ENCODE data around the gene VPS13D. TPM values are rescaled to one million over a fixed set of nuclear protein-coding genes. Genes with fewer than 3 reads are reported as not detected.

VPS13D gene
- total RNA-seq, 1 experiment from 2014 or later: 20.2 TPM

GRCh38 chr1:12416101-12416500 is 186.3 kb downstream of the VPS13D start:
- Mint-ChIP-seq H3K9me3 (no peaks in the 10 kb centered on the region), H3K27me3 (ENCODE audit: low read depth) (no peaks in the 10 kb centered on the region), H3K36me3 (ENCODE audit: insufficient read depth in 1 of 3, low read depth in 3 of 3) (peaks cover 5 to 24% (median 14%) of the 10 kb centered on the region in 3 experiments; a peak in 5 of 7 replicates), H3K27ac (no peak overlapping the region; a peak in 1 of 7 replicates), H3K4me1 (no peaks in the 10 kb centered on the region; a peak in 1 of 4 replicates), H3K4me3 (no peak overlapping the region)
- Histone ChIP-seq H4K5ac (ENCODE audit: insufficient read length, low read depth, low read length) (no peak overlapping the region), H3K4me1 (ENCODE audit: insufficient read depth, low read length) (no peaks in the 10 kb centered on the region), H3K56ac (ENCODE audit: insufficient read length, low read depth, low read length) (no peak overlapping the region), H3K23ac (ENCODE audit: insufficient read length, low read depth, low read length) (no peak overlapping the region), H3K79me1 (ENCODE audit: insufficient read depth, low read depth, low read length, poor library complexity, severe bottlenecking) (no peaks in the 10 kb centered on the region), H3K9ac (ENCODE audit: extremely low read depth, insufficient read length, low read length) (no peak overlapping the region), H4K91ac (ENCODE audit: insufficient read length, low read depth, low read length) (no peak overlapping the region), H4K8ac (replicated peaks; ENCODE audit: insufficient read length, low read depth, low read length) (no peak overlapping the region), H3K4me2 (ENCODE audit: insufficient read depth, insufficient read length, low read length) (no peak overlapping the region), H3K9me3 (ENCODE audit: control insufficient read depth, low read depth, low read length) (no peaks in the 10 kb centered on the region), H3K14ac (ENCODE audit: insufficient read depth, low read length) (no peak overlapping the region), H2BK120ac (ENCODE audit: low read depth, low read length, poor library complexity, severe bottlenecking) (no peak overlapping the region), H3K27ac (ENCODE audit: insufficient read length, low read depth, low read length) (no peak overlapping the region), H2AFZ (ENCODE audit: low read length) (no peak overlapping the region), H3K4ac (ENCODE audit: low read depth, low read length) (no peak overlapping the region), H4K20me1 (ENCODE audit: control insufficient read depth, insufficient read depth, insufficient read length) (no peaks in the 10 kb centered on the region), H2AK5ac (ENCODE audit: insufficient read length, low read length) (no peak overlapping the region), H3K18ac (ENCODE audit: insufficient read length, low read depth, low read length) (no peak overlapping the region), H2BK12ac (ENCODE audit: insufficient read length, low read depth, low read length) (no peak overlapping the region), H2BK20ac (ENCODE audit: low read depth, low read length, poor library complexity, severe bottlenecking) (no peak overlapping the region), H2BK15ac (ENCODE audit: low read depth, low read length) (no peak overlapping the region), H3K27me3 (ENCODE audit: insufficient read depth, low read length) (no peaks in the 10 kb centered on the region), H2BK5ac (ENCODE audit: insufficient read length, low read length) (no peak overlapping the region), H3K79me2 (ENCODE audit: insufficient read depth, low read length) (no peaks in the 10 kb centered on the region; the same call in 1 of the 2 replicates), H3T11ph (ENCODE audit: low read length) (no peak overlapping the region), H3K23me2 (ENCODE audit: insufficient read length, low read depth, low read length, poor library complexity, severe bottlenecking) (no peaks in the 10 kb centered on the region)
- TF ChIP-seq CTCF (conservative IDR thresholded peaks at IDR 0.05): no peak
- no peak for DNase-seq
- no CpG with 5 or more reads among the region's 1 CpG for WGBS (ENCODE audit: extremely low coverage, insufficient read length, low lambda C conversion rate)

All from H9 (cell line).